Activated T-helper 1 cell treated with anti-CD3 and anti-CD28 coated beads, Interleukin-12 subunit alpha, Interleukin-12 subunit beta, Interleukin-2, Interleukin-4 antibody, amounts not matched to agents 30 ng/mL and 10 ng/mL and 1 ng/mL, durations not matched to agents 14 hours and 24 hours and 36 hours (primary cell): ENCODE measurements around the gene KLK15. TPM values are rescaled to one million over a fixed set of nuclear protein-coding genes. Genes with fewer than 3 reads are reported as not detected.

Source experiments
- DNase-seq: peaks from one replicate; pipeline ENCODE4 v3.0.0; 2021; ENCODE audit warnings: low spot score
- H3K27ac Mint-ChIP-seq: one replicate; pipeline ENCODE4 v1.8.0; 2021; ENCODE audit warnings: mild to moderate bottlenecking, mixed read lengths
- H3K27me3 Mint-ChIP-seq: one replicate; pipeline ENCODE4 v1.8.0; 2022; ENCODE audit warnings: mild to moderate bottlenecking, moderate library complexity, mixed read lengths; ENCODE audit not compliant: insufficient read depth
- H3K36me3 Mint-ChIP-seq: one replicate; pipeline ENCODE4 v1.8.0; 2021; ENCODE audit warnings: low read depth, mixed read lengths
- H3K4me1 Mint-ChIP-seq: one replicate; pipeline ENCODE4 v1.8.0; 2021; ENCODE audit warnings: low read depth, mixed read lengths
- H3K4me3 Mint-ChIP-seq: one replicate; pipeline ENCODE4 v1.8.0; 2021; ENCODE audit warnings: mild to moderate bottlenecking, moderate library complexity, mixed read lengths
- H3K9me3 Mint-ChIP-seq: one replicate; pipeline ENCODE4 v1.8.0; 2021; ENCODE audit warnings: mixed read lengths
- intact Hi-C: fragments of 100-400 bp; cut with micrococcal nuclease; formaldehyde crosslinking; loops from one replicate; pipeline ENCODE4 v1.15.1; 2024
- total RNA-seq: library from RNA; stranded (reverse); gene quantifications from 2 replicates; pipeline ENCODE4 v1.2.3, GENCODE V29; 2022

The KLK15 gene
- total RNA-seq, 1 donor from 2014 or later = not detected

DNA sequence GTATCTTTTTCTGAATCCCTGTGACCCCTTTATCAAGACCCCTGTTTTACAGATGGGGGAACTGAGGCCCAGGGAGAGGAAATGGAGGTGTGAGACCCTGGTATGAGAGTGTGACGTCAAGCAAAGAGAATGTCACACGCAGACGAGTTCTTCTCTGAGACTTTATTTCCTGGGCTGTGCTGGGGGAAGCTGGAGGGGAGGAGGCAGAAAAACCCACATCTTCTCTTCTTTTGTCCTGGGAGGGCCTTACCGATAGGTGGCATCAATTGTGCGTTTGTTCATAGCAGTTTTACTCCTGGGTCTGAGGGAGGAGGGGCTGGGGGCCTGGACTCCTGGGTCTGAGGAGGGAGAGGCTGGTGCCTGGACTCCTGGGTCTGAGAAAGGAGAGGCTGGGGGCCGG lies 4.9 kb upstream of the KLK15 start:
- peak overlapping the region; percentile 17 for H3K4me3 Mint-ChIP-seq
- intact Hi-C loops = no loop called here
- no peaks in the 10 kb centered on the region for H3K36me3 Mint-ChIP-seq
- DNase-seq = no peak
- peaks cover 23% of the 10 kb centered on the region for H3K27me3 Mint-ChIP-seq
- H3K27ac Mint-ChIP-seq = no peak overlapping the region
- H3K9me3 Mint-ChIP-seq = no peaks in the 10 kb centered on the region
- H3K4me1 Mint-ChIP-seq = peaks cover 16% of the 10 kb centered on the region

DNA sequence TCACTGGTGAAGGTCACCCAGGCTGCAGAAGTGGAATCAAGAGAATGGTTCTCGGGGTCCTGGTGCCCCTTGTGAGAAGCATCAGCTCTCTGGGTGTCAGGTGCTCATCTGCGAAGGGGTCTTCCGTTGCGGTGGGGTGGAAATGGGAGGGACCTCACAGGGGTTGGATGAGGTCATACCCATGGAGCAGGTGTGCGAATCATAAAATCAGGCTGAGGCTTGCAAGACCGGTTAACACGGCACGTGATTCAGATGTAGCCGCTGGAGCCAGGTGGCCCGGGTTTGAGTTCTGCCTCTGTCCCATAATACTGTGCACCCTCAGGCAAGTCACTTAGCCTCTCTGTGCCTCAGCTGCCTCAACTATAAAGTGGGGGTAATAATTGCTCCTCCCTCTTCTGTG lies 3.9 kb upstream of the KLK15 start:
- no peaks in the 10 kb centered on the region for H3K9me3 Mint-ChIP-seq
- DNase-seq = no peak
- peak overlapping the region; percentile 84 for H3K4me3 Mint-ChIP-seq
- no peaks in the 10 kb centered on the region for H3K36me3 Mint-ChIP-seq
- intact Hi-C loops = no loop called here
- peaks cover 16% of the 10 kb centered on the region for H3K4me1 Mint-ChIP-seq
- H3K27ac Mint-ChIP-seq = peak overlapping the region; percentile 32
- peaks cover 28% of the 10 kb centered on the region for H3K27me3 Mint-ChIP-seq

DNA sequence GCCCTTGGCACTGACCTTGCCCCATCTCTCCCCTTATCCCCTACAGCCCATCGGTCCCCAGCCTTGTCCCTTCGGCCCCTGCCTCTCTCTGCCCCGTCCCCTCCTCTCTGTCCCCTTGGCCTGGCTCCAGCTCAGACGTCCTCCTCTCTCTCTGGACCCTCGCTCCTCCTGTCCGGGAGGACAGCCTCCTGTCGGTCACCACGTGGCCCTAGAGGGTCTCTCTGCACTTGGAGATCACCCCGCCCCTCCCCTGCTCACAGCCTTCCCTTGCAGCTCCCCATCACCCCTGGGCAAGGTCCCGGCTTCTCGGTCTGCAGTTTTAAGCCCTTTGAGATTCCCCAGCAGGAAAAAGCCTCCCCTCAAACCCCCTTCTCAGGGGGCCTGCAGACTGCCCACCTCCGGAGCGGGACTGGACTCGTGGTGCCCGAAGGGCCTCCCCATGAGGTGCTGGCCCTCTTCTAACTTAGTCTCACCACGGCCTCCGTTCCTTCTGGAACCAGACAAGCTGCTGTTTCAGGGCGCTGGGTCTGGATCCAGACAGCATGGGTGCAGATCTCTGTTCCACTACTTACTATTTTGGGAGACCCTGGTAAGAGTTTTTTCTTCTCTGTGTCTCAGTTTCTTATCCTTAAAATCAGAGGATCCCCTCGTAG lies 3.3 kb upstream of the KLK15 start:
- Mint-ChIP-seq H3K9me3 (no peaks in the 10 kb centered on the region), H3K27ac (peak overlapping the region; percentile 32), H3K4me1 (peaks cover 16% of the 10 kb centered on the region), H3K4me3 (peak overlapping the region; percentile 84), H3K27me3 (peaks cover 29% of the 10 kb centered on the region), H3K36me3 (no peaks in the 10 kb centered on the region)
- no peak for DNase-seq
- intact Hi-C loops = loop anchor here (1.0 kb wide), 2 partner anchors 19 to 32 kb away; no protein-coding TSS in a partner anchor

DNA sequence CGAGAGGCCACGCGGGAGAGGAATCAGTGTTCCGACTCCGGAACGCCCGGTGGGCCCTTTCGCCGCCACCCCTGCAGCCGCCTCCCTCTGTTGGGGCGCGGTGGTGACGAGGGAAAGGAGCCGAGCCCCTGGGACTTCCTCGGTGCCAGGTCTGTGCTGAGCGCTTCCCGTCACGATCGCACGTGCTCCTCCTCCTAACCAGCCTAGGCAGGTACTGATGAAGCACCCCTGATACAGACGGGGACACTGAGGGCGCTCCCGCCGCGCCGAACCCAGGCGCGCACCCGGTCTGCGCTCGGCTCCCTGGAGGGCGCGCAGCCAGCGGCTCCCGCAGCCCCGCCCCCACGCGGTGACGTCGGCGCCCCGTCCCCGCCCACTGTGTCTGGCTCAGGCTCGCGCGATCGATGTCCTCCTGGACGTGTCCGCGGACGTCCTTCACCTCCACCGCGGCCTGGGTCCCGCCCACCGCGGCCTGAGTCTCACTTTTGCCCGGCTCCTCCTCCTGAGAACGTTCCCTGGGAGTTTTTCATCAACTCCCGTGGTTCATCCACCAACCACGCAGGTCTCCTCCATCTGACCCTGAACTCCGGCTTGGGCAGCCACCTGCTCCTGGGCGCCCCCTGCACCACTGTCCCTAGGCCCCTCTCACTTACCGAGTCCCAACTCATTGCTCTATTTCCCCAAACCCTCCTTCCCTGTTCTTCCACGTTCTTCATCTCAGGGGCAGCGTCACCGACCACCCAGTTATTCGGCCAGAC lies 2.6 kb upstream of the KLK15 start:
- intact Hi-C loops = loop anchor here (1.0 kb wide), 2 partner anchors 19 to 32 kb away; no protein-coding TSS in a partner anchor
- Mint-ChIP-seq H3K27ac (no peak overlapping the region), H3K27me3 (peaks cover 31% of the 10 kb centered on the region), H3K36me3 (no peaks in the 10 kb centered on the region), H3K4me1 (peaks cover 16% of the 10 kb centered on the region), H3K9me3 (no peaks in the 10 kb centered on the region), H3K4me3 (peak overlapping the region; percentile 84)
- peak; percentile 78 for DNase-seq

- DNase-seq = no peak
- peak overlapping the region; percentile 84 for H3K4me3 Mint-ChIP-seq
- peaks cover 31% of the 10 kb centered on the region for H3K27me3 Mint-ChIP-seq
- H3K27ac Mint-ChIP-seq = no peak overlapping the region
- no peaks in the 10 kb centered on the region for H3K9me3 Mint-ChIP-seq
- H3K4me1 Mint-ChIP-seq = peaks cover 16% of the 10 kb centered on the region
- H3K36me3 Mint-ChIP-seq = no peaks in the 10 kb centered on the region
- intact Hi-C loops = no loop called here
Observed at GRCh38 chr19:50835103-50835784, 1.9 kb upstream of the KLK15 start.

DNA sequence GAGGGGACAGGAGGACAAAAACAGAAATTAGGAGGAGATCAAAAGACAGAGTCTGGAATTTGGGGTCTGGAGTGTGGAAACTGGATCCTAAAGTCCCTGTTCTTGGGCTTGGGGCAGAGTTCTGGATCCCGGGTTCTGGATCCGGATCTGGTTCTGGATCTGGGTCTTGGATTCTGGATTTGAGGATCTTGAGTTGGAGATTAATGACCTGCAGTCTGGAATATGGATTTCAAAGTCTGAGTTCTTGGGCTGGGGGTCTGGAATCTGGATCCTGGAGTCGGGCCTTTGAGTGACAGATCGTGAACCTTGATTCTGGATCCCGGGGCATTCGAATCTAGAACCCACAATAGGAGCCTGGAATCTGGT lies 411 bp upstream of the KLK15 start:
- intact Hi-C loops = no loop called here
- Mint-ChIP-seq H3K27ac (no peak overlapping the region), H3K4me3 (no peak overlapping the region), H3K4me1 (peaks cover 16% of the 10 kb centered on the region), H3K36me3 (no peaks in the 10 kb centered on the region), H3K9me3 (no peaks in the 10 kb centered on the region), H3K27me3 (peaks cover 29% of the 10 kb centered on the region)
- no peak for DNase-seq

DNA sequence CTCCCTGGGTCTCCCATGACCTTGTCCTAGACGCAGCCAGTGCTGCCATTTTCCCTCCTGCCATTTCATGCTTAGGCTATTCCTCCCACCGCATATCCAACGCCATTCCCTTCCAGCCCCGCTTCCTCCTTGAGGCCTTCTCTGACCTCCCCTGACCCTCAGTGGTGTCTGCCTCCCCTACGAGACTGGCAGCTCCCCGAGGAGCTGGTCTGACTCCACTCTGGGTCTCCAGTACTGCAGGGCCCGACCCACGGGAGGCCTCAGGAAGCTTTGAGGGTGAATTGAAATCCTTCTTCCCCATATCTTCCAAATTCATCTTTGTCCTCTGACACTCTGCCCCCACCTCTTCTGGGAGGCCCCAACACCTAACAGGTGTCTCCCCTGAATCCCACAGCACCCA lies 708 bp downstream of the KLK15 start:
- H3K27ac Mint-ChIP-seq = no peak overlapping the region
- intact Hi-C loops = no loop called here
- no peaks in the 10 kb centered on the region for H3K36me3 Mint-ChIP-seq
- H3K27me3 Mint-ChIP-seq = peaks cover 25% of the 10 kb centered on the region
- H3K4me3 Mint-ChIP-seq = no peak overlapping the region
- no peaks in the 10 kb centered on the region for H3K9me3 Mint-ChIP-seq
- peaks cover 12% of the 10 kb centered on the region for H3K4me1 Mint-ChIP-seq
- no peak for DNase-seq

DNA sequence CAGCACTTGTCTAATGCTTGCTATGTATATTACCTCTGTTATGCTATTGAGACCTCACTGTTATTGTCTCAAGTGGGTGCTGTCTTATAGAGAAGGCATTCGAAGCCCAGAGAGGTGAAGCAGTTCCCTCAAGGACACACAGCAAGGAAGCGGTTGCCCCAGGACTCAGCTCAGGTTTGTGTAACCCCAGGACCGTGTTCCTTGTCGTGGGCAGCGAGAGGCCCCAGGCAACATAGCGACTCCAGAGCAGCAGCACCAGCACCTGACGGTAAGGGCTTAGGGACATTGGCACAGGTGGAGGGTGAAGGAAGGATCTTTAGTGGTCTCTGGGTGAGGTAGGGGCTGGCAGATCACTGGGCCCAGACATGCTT lies 2.4 kb downstream of the KLK15 start:
- no peak for DNase-seq
- peaks cover 23% of the 10 kb centered on the region for H3K27me3 Mint-ChIP-seq
- no peak overlapping the region for H3K27ac Mint-ChIP-seq
- intact Hi-C loops = no loop called here
- no peaks in the 10 kb centered on the region for H3K36me3 Mint-ChIP-seq
- no peaks in the 10 kb centered on the region for H3K9me3 Mint-ChIP-seq
- H3K4me3 Mint-ChIP-seq = no peak overlapping the region
- H3K4me1 Mint-ChIP-seq = peaks cover 7% of the 10 kb centered on the region

DNA sequence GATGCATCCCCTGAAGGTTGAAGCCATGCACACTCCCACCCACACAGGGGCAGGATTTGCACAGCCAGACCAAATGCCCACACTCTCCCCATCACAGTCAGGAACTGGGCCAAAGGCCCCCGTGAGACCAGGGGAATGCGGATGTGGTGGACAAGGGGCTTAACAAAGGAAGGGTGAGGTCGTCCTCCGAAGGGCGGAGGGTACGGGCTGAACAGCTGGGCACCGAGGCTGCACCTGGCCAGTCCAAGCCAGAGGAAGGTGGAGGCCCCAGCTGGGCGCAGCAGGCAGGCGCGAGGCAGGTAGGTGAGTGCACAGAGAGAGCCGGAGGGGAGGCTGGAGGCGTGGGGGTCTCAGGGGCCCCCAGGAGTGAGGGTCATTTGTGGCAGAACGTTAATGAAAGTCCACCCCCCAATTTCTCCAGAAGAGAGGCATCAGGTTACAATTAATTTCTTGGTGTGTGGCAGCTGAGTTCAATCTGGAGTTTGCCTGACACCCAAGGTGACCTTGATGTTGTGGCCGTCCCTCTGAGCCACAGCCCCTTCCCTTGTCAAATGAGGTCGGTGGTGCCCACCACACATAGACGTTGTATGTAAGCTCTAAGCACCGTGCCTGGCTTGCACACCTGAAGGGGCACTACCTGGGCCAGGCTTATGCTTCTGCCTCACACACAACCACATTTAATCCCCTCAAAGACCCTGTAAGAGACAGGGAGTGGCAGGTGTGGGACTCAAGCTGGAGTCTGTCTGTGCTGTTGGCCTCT lies 2.9 kb downstream of the KLK15 start:
- Mint-ChIP-seq H3K27ac (no peak overlapping the region), H3K36me3 (no peaks in the 10 kb centered on the region), H3K4me3 (no peak overlapping the region), H3K9me3 (no peaks in the 10 kb centered on the region), H3K4me1 (peaks cover 5% of the 10 kb centered on the region), H3K27me3 (peaks cover 23% of the 10 kb centered on the region)
- no peak for DNase-seq
- intact Hi-C loops = no loop called here

DNA sequence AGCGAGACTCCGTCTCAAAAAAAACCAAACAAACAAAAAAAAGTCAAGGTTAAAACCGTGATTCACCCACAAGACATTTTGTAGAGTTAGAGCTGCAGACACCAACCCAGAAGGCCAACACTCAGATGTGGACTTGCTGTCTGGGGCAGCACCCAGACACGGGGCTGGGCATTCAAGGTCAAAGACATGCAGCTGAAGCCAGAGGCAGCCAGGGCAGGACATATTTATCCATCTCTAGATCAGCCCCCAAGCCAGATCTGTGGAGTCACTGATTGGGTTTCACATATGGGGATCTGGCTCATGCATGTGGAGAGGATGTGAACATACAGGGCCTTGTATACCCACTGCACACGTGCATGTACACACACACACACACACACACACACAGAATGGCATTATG lies 3.6 kb downstream of the KLK15 start:
- Mint-ChIP-seq H3K9me3 (no peaks in the 10 kb centered on the region), H3K27me3 (peaks cover 18% of the 10 kb centered on the region), H3K36me3 (no peaks in the 10 kb centered on the region), H3K4me1 (no peaks in the 10 kb centered on the region), H3K4me3 (no peak overlapping the region), H3K27ac (no peak overlapping the region)
- no peak for DNase-seq
- intact Hi-C loops = no loop called here

DNA sequence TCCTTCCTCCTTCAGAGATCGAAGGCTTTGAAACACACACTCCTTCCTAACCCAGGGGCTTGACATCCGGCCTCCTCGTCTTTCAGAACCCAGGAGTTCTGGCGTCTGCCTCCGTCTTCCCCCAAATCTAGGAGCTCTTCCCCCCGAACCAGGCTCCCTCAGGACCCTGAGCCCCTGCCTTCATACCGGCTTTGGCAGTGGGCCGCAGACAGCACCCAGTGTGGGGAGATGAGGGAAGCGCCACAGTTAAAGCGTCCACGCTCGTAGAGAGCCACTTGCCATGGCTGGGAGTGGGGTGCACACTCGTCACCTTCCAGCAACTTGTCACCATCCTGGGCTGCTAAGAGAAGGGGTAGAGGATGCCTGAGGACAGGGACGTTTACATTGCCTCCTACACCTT lies 5.9 kb downstream of the KLK15 start:
- DNase-seq = no peak
- no peaks in the 10 kb centered on the region for H3K4me1 Mint-ChIP-seq
- H3K27ac Mint-ChIP-seq = no peak overlapping the region
- no peaks in the 10 kb centered on the region for H3K9me3 Mint-ChIP-seq
- no peak overlapping the region for H3K4me3 Mint-ChIP-seq
- H3K36me3 Mint-ChIP-seq = no peaks in the 10 kb centered on the region
- intact Hi-C loops = no loop called here
- H3K27me3 Mint-ChIP-seq = peaks cover 18% of the 10 kb centered on the region

- H3K27me3 Mint-ChIP-seq = peaks cover 19% of the 10 kb centered on the region
- H3K27ac Mint-ChIP-seq = no peak overlapping the region
- no peak overlapping the region for H3K4me3 Mint-ChIP-seq
- intact Hi-C loops = no loop called here
- DNase-seq = no peak
- H3K36me3 Mint-ChIP-seq = no peaks in the 10 kb centered on the region
- no peaks in the 10 kb centered on the region for H3K9me3 Mint-ChIP-seq
- no peaks in the 10 kb centered on the region for H3K4me1 Mint-ChIP-seq
Observed at GRCh38 chr19:50826492-50827240, 6.7 kb downstream of the KLK15 start.
